Neural progenitor cell (in vitro differentiated cells): ENCODE results near the gene PGC. TPM values are rescaled to one million over a fixed set of nuclear protein-coding genes. Genes with fewer than 3 reads are reported as not detected.

Experiments used
- DNase-seq: peaks from one replicate; pipeline ENCODE4 v3.0.0-alpha.2; 2016; ENCODE audit warnings: low spot score
- H2AFZ ChIP-seq: fragments of 200-600 bp; sonication (generic); replicated peaks from 2 replicates; pipeline ENCODE4 v1.6.1; 2016; ENCODE audit warnings: antibody characterized with exemption
- H3F3A ChIP-seq: fragments of 200-600 bp; sonication (generic); 2 replicates; pipeline ENCODE4 v1.6.1; 2016; ENCODE audit warnings: antibody characterized with exemption, low read depth
- H3K27ac ChIP-seq: fragments of 200-600 bp; sonication (generic); 2 replicates; pipeline ENCODE4 v1.5.1; 2016; ENCODE audit warnings: mild to moderate bottlenecking
- H3K27me3 ChIP-seq: fragments of 200-600 bp; sonication (generic); 2 replicates; pipeline ENCODE4 v1.6.1; 2016; ENCODE audit warnings: mild to moderate bottlenecking, moderate library complexity
- H3K36me3 ChIP-seq: fragments of 200-600 bp; sonication (generic); 2 replicates; pipeline ENCODE4 v1.5.1; 2016
- H3K4me1 ChIP-seq: fragments of 200-600 bp; sonication (generic); 2 replicates; pipeline ENCODE4 v1.6.1; 2016; ENCODE audit warnings: mixed run types
- H3K4me2 ChIP-seq: fragments of 200-600 bp; sonication (generic); 2 replicates; pipeline ENCODE4 v1.6.1; 2016
- H3K4me3 ChIP-seq: fragments of 200-600 bp; sonication (generic); 2 replicates; pipeline ENCODE4 v1.5.1; 2016
- H3K79me2 ChIP-seq: fragments of 200-600 bp; sonication (generic); 2 replicates; pipeline ENCODE4 v1.6.1; 2016; ENCODE audit warnings: low read depth
- H3K9ac ChIP-seq: fragments of 200-600 bp; sonication (generic); 2 replicates; pipeline ENCODE4 v1.6.1; 2016
- H3K9me3 ChIP-seq: fragments of 200-600 bp; sonication (generic); 2 replicates; pipeline ENCODE4 v1.5.1; 2016; ENCODE audit warnings: low read depth
- H4K20me1 ChIP-seq: fragments of 200-600 bp; sonication (generic); 2 replicates; pipeline ENCODE4 v1.6.1; 2016; ENCODE audit warnings: low read depth
- H3K27ac Mint-ChIP-seq: 3 replicates; pipeline ENCODE4 v1.8.0; 2021; ENCODE audit warnings: mixed read lengths
- H3K27me3 Mint-ChIP-seq: 2 replicates; pipeline ENCODE4 v1.8.0; 2022; ENCODE audit warnings: low read depth, mild to moderate bottlenecking, inconsistent platforms, moderate library complexity, mixed read lengths; ENCODE audit not compliant: insufficient read depth
- H3K36me3 Mint-ChIP-seq: 3 replicates; pipeline ENCODE4 v1.8.0; 2021; ENCODE audit warnings: mixed read lengths
- H3K4me1 Mint-ChIP-seq: 3 replicates; pipeline ENCODE4 v1.8.0; 2021; ENCODE audit warnings: mixed read lengths
- H3K4me3 Mint-ChIP-seq: 3 replicates; pipeline ENCODE4 v1.8.0; 2021; ENCODE audit warnings: mild to moderate bottlenecking, moderate library complexity, mixed read lengths
- H3K9me3 Mint-ChIP-seq: 3 replicates; pipeline ENCODE4 v1.8.0; 2020; ENCODE audit warnings: mixed read lengths
- EZH2 ChIP-seq: fragments of 200-600 bp; sonication (generic); IDR thresholded peaks from 2 replicates; pipeline ENCODE4 v1.6.1; 2017; ENCODE audit warnings: antibody characterized with exemption, mild to moderate bottlenecking, moderate library complexity
- EZH2phosphoT487 ChIP-seq: fragments of 200-600 bp; sonication (generic); IDR thresholded peaks from 2 replicates; pipeline ENCODE4 v1.6.1; 2017; ENCODE audit warnings: antibody characterized with exemption
- total RNA-seq: library from RNA; depleted of rRNA; stranded (reverse); fragments of >200 nt; gene quantifications from 2 replicates; pipeline ENCODE4 v1.2.3, GENCODE V29; 2015; ENCODE audit warnings: low replicate concordance
- TF ChIP-seq, protein P1 (sequence below): fragments of 200-600 bp; sonication (generic); IDR thresholded peaks from 2 replicates; pipeline ENCODE4 v1.5.1; 2017; ENCODE audit warnings: antibody characterized with exemption, mild to moderate bottlenecking

Gene PGC
- total RNA-seq, 1 donor from 2014 or later = not detected

- Mint-ChIP-seq H3K27me3 (peaks cover 2% of the 10 kb centered on the region), H3K36me3 (peaks cover 10% of the 10 kb centered on the region), H3K4me3 (peak within 1 kb of the TSS; percentile 98), H3K9me3 (no peaks in the 10 kb centered on the region), H3K4me1 (peaks cover 7% of the 10 kb centered on the region), H3K27ac (peak within 1 kb of the TSS; percentile 70)
- TF ChIP-seq EZH2phosphoT487 = no peak
- TF ChIP-seq, protein P1, sequence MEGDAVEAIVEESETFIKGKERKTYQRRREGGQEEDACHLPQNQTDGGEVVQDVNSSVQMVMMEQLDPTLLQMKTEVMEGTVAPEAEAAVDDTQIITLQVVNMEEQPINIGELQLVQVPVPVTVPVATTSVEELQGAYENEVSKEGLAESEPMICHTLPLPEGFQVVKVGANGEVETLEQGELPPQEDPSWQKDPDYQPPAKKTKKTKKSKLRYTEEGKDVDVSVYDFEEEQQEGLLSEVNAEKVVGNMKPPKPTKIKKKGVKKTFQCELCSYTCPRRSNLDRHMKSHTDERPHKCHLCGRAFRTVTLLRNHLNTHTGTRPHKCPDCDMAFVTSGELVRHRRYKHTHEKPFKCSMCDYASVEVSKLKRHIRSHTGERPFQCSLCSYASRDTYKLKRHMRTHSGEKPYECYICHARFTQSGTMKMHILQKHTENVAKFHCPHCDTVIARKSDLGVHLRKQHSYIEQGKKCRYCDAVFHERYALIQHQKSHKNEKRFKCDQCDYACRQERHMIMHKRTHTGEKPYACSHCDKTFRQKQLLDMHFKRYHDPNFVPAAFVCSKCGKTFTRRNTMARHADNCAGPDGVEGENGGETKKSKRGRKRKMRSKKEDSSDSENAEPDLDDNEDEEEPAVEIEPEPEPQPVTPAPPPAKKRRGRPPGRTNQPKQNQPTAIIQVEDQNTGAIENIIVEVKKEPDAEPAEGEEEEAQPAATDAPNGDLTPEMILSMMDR = peak; percentile 69
- Histone ChIP-seq H4K20me1 (no peaks in the 10 kb centered on the region), H2AFZ (peak within 1 kb of the TSS; percentile 83), H3K4me3 (peak within 1 kb of the TSS; percentile 98), H3K9ac (peak within 1 kb of the TSS; percentile 97), H3K4me1 (no peaks in the 10 kb centered on the region), H3K79me2 (peaks cover 28% of the 10 kb centered on the region), H3K9me3 (no peaks in the 10 kb centered on the region), H3K27me3 (peaks cover 24% of the 10 kb centered on the region), H3F3A (peaks cover 53% of the 10 kb centered on the region), H3K36me3 (no peaks in the 10 kb centered on the region), H3K4me2 (peak within 1 kb of the TSS; percentile 82), H3K27ac (peak within 1 kb of the TSS; percentile 68)
- DNase-seq = peak; percentile 98
Observed at GRCh38 chr6:41787219-41787917, 40.2 kb upstream of the PGC start, which contains the start of gene TOMM6. Gene TOMM6, plus strand, starts transcription at chr6:41787694. Its CDS starts 4 bp downstream, at chr6:41787698.

DNA sequence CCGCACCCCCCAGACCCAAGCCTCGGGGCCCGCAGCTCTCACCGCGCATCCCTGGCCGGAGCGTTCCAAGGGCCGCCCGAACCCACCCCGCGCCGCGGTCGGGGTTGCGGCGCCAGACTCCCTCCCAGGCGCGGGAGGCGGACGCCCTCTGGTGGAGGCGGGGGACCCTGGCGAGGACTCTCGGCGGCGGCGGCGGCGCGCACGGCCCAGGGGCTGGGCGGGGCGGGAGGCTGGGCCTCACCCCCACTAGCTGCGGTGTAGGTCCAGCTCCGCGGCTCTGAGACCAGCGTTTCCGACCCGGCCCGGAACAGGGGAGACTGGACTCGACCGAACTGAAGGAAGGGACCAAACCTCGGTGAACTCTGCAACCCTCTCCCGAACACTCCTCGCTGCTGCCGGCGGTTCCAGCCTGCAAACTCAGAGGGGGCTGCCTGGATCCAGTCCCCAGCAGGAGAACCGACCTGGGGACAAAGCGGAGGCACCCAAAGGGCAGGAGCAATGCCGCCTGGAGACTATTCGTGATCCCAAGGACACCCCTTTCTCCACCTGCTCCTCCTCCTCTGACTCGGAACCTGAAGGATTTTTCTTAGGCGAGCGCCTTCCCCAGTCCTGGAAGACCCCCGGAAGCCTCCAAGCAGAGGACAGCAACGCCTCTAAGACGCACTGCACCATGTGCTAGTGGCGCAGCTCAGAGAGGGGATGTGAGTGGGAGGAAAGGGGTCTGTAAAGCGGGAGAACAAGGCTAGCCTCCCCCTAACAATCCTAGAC lies 39.4 kb upstream of the PGC start:
- H3K4me3 ChIP-seq = peak overlapping the region; percentile 98
- H3K27me3 ChIP-seq = peaks cover 28% of the 10 kb centered on the region
- peaks cover 28% of the 10 kb centered on the region for H3K79me2 ChIP-seq
- no peaks in the 10 kb centered on the region for H4K20me1 ChIP-seq
- peak overlapping the region; percentile 61 for H3K27ac ChIP-seq
- Mint-ChIP-seq H3K4me3 (peak overlapping the region; percentile 98), H3K27ac (no peak overlapping the region), H3K27me3 (peaks cover 2% of the 10 kb centered on the region), H3K4me1 (peaks cover 7% of the 10 kb centered on the region), H3K9me3 (no peaks in the 10 kb centered on the region), H3K36me3 (peaks cover 10% of the 10 kb centered on the region)
- H2AFZ ChIP-seq = peak overlapping the region; percentile 84
- H3F3A ChIP-seq = peaks cover 46% of the 10 kb centered on the region
- TF ChIP-seq EZH2 = peak; percentile 17
- no peak for TF ChIP-seq EZH2phosphoT487
- TF ChIP-seq, protein P1 = peak; percentile 78
- peak overlapping the region; percentile 82 for H3K4me2 ChIP-seq
- no peak overlapping the region for H3K9ac ChIP-seq
- no peaks in the 10 kb centered on the region for H3K36me3 ChIP-seq
- H3K4me1 ChIP-seq = peaks cover under 1% of the 10 kb centered on the region
- peak; percentile 95 for DNase-seq
- H3K9me3 ChIP-seq = no peaks in the 10 kb centered on the region

DNA sequence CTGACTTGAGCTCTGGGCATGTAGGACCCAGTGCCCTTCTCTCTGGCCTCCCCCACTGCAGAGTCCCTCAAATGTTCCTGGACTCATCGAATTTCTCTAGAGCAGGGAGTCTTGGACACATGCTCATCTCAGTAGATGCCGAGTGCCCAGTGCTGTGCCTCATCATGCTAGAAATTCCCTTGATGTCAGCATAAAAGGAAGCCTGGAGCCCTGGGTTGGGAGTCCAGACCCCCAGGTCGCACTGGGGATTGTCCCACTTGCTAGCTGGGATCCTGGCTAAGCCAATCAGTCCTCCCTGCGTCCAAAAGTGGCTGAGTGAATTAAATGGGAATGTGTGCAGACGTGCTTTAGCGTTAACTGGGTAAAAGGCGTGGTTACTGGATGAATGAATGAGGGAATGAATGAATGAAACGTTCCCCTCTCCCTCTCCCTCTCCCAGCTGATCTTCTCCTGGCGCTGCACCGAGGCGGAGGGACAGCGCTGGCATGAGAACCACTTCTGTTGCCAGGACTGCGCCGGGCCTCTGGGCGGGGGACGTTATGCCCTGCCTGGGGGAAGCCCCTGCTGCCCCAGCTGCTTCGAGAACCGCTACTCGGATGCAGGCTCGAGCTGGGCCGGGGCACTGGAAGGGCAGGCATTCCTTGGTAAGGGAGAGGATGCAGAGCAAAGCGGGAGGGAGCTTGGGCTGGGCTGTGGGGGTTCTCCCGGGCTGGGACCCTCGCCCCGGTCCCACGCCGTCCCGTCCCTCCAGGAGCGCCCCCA lies 38.7 kb upstream of the PGC start:
- Histone ChIP-seq H3K4me3 (peak overlapping the region; percentile 98), H2AFZ (peak overlapping the region; percentile 84), H3K36me3 (no peaks in the 10 kb centered on the region), H3K79me2 (peaks cover 28% of the 10 kb centered on the region), H3K4me1 (peaks cover 5% of the 10 kb centered on the region), H3K9me3 (no peaks in the 10 kb centered on the region), H3K4me2 (peak overlapping the region; percentile 82), H3K27me3 (peaks cover 36% of the 10 kb centered on the region), H3F3A (peaks cover 42% of the 10 kb centered on the region), H4K20me1 (no peaks in the 10 kb centered on the region), H3K9ac (no peak overlapping the region), H3K27ac (no peak overlapping the region)
- peaks cover 10% of the 10 kb centered on the region for H3K36me3 Mint-ChIP-seq
- no peak overlapping the region for H3K27ac Mint-ChIP-seq
- H3K27me3 Mint-ChIP-seq = peaks cover 6% of the 10 kb centered on the region
- no peaks in the 10 kb centered on the region for H3K9me3 Mint-ChIP-seq
- peaks cover 12% of the 10 kb centered on the region for H3K4me1 Mint-ChIP-seq
- H3K4me3 Mint-ChIP-seq = peak overlapping the region; percentile 98
- DNase-seq = no peak
- TF ChIP-seq EZH2phosphoT487 (no peak), EZH2 (no peak)
- TF ChIP-seq, protein P1 = no peak
